ENCODE data around the gene MAP3K7. TPM values are rescaled to one million over a fixed set of nuclear protein-coding genes. Genes with fewer than 3 reads are reported as not detected.

The MAP3K7 gene
- total and polyA plus RNA-seq, 2 experiments from 2014 or later: 32.9 to 36.9 TPM

DNA sequence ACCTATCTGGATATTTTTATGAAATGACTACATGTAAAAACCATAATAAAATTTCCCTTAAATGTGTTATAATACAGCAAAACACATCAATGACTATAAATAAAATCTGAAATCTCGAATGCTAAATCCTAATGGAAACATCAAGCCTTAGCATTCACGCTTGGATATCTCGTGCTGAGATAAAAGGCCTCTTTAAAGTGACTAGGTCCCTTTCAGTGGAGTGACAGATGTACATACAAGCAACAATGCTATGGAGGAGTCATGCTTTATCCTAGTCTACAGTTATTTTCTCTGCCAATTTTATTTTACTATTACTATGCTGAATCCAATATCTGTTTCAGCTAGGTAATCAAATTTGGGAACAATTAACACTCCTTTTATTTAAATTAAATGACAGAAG lies 72.4 kb downstream of the MAP3K7 start:
- Histone ChIP-seq H3K4me3 (no peak overlapping the region), H3K4me2 (ENCODE audit: unreplicated experiment) (no peak overlapping the region), H4K20me1 (ENCODE audit: insufficient read depth) (no peaks in the 10 kb centered on the region), H3K4me1 (ENCODE audit: insufficient read depth) (no peaks in the 10 kb centered on the region), H3K27me3 (replicated peaks; ENCODE audit: insufficient read depth) (no peaks in the 10 kb centered on the region), H2AFZ (no peak overlapping the region), H3K9ac (no peak overlapping the region), H3K79me2 (ENCODE audit: insufficient read depth) (no peaks in the 10 kb centered on the region), H3K27ac (no peak overlapping the region), H3K9me2 (ENCODE audit: insufficient read depth) (no peaks in the 10 kb centered on the region), H3K9me3 (ENCODE audit: low read depth) (no peaks in the 10 kb centered on the region), H3K36me3 (ENCODE audit: low read depth) (peaks cover 69% of the 10 kb centered on the region), H3F3A (ENCODE audit: insufficient read depth) (no peaks in the 10 kb centered on the region)
- in situ Hi-C loops (cut with MboI): no loop called here
- 97 to 99% methylated on average over 3 of the region's 3 CpGs for WGBS, 2 experiments (ENCODE audit: low coverage in 1 of 2, low lambda C conversion rate in 2 of 2, missing lambda C conversion rate in 2 of 2)
- no peak for DNase-seq
- TF ChIP-seq EZH2 (IDR thresholded peaks at IDR 0.05; ENCODE audit: insufficient read depth, poor library complexity, severe bottlenecking): no peak
- no peak for TF ChIP-seq EZH2phosphoT487 (IDR thresholded peaks at IDR 0.05; ENCODE audit: insufficient read depth, low read depth)

DNA sequence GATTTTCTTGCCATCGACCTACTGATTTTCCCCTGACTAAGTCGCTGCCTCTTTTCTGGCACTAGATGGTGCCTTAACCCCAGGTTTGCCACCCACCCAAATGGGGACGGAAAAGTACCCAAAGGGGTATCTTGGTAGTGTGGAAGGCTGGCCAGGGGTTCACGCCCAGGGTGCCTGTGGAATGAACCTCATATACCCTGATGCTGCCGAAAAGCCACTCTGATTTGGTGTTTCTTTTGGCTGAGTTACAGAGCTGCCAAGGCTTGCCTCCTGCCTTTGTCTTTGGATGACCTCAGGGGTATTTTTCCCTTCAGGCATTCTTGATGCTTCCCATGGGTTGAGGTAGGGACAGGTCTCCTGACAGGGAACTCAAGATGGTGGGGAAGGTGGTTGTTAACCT lies 78.1 kb downstream of the MAP3K7 start:
- Histone ChIP-seq H3K9me2 (ENCODE audit: insufficient read depth) (no peaks in the 10 kb centered on the region), H3K9ac (no peak overlapping the region), H3K79me2 (ENCODE audit: insufficient read depth) (no peaks in the 10 kb centered on the region), H3K4me3 (no peak overlapping the region), H3K4me1 (ENCODE audit: insufficient read depth) (no peaks in the 10 kb centered on the region), H3K36me3 (ENCODE audit: low read depth) (0 out of 2 replicates have a peak, but pooled peaks cover 16% of the 10 kb centered on the region), H4K20me1 (ENCODE audit: insufficient read depth) (no peaks in the 10 kb centered on the region), H2AFZ (no peak overlapping the region), H3K9me3 (ENCODE audit: low read depth) (no peaks in the 10 kb centered on the region), H3F3A (ENCODE audit: insufficient read depth) (0 out of 2 replicates have a peak, but pooled peaks cover 3% of the 10 kb centered on the region), H3K27ac (no peak overlapping the region), H3K4me2 (ENCODE audit: unreplicated experiment) (no peak overlapping the region), H3K27me3 (replicated peaks; ENCODE audit: insufficient read depth) (no peaks in the 10 kb centered on the region)
- WGBS, 2 experiments (ENCODE audit: low coverage in 1 of 2, low lambda C conversion rate in 2 of 2, missing lambda C conversion rate in 2 of 2): 57 to 60% methylated on average over 5 of the region's 5 CpGs
- no peak for DNase-seq
- in situ Hi-C loops (cut with MboI): no loop called here
- no peak for TF ChIP-seq EZH2 (IDR thresholded peaks at IDR 0.05; ENCODE audit: insufficient read depth, poor library complexity, severe bottlenecking)
- no peak for TF ChIP-seq EZH2phosphoT487 (IDR thresholded peaks at IDR 0.05; ENCODE audit: insufficient read depth, low read depth)

DNA sequence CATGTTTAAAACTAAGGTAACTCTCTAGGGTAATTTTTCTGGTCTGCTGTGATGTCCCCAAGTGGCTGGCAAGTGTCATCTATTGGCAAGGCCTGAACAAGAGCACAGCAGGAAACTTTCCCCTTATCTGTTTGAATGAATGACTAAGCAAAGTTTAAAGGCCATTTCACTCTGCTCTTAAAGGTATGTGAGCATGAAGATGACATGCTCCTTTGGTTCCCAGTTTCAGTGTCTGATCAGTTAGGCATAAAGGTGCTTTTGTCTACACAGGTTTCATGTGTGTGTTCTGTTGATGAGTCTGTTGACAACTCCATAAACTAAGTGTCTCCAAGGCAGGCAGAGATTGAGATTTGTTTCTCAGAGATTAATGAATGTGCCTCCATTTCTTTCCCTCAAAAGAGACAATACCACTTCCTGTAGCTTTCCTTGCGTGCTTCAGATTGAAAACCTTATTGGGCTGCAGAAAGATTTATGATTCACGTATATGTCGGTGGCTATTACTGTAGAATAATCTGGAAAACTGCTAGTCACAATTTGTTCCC lies 83.9 kb downstream of the MAP3K7 start:
- H3K9ac ChIP-seq: no peak overlapping the region
- H3K79me2 ChIP-seq (ENCODE audit: insufficient read depth): no peaks in the 10 kb centered on the region
- H2AFZ ChIP-seq: no peak overlapping the region
- H3F3A ChIP-seq (ENCODE audit: insufficient read depth): 0 out of 2 replicates have a peak, but pooled peaks cover 3% of the 10 kb centered on the region
- no peaks in the 10 kb centered on the region for H3K9me2 ChIP-seq (ENCODE audit: insufficient read depth)
- in situ Hi-C loops (cut with MboI): no loop called here
- H3K9me3 ChIP-seq (ENCODE audit: low read depth): no peaks in the 10 kb centered on the region
- no peak overlapping the region for H3K27ac ChIP-seq
- TF ChIP-seq EZH2phosphoT487 (IDR thresholded peaks at IDR 0.05; ENCODE audit: insufficient read depth, low read depth): no peak
- TF ChIP-seq EZH2 (IDR thresholded peaks at IDR 0.05; ENCODE audit: insufficient read depth, poor library complexity, severe bottlenecking): no peak
- no peak for DNase-seq
- no peaks in the 10 kb centered on the region for H3K4me1 ChIP-seq (ENCODE audit: insufficient read depth)
- H4K20me1 ChIP-seq (ENCODE audit: insufficient read depth): no peaks in the 10 kb centered on the region
- H3K36me3 ChIP-seq (ENCODE audit: low read depth): no peaks in the 10 kb centered on the region
- no peak overlapping the region for H3K4me3 ChIP-seq
- H3K4me2 ChIP-seq (ENCODE audit: unreplicated experiment): no peak overlapping the region
- no peaks in the 10 kb centered on the region for H3K27me3 ChIP-seq (replicated peaks; ENCODE audit: insufficient read depth)
- 99 to 100% methylated on average over 3 of the region's 3 CpGs for WGBS, 2 experiments (ENCODE audit: low coverage in 1 of 2, low lambda C conversion rate in 2 of 2, missing lambda C conversion rate in 2 of 2)

DNA sequence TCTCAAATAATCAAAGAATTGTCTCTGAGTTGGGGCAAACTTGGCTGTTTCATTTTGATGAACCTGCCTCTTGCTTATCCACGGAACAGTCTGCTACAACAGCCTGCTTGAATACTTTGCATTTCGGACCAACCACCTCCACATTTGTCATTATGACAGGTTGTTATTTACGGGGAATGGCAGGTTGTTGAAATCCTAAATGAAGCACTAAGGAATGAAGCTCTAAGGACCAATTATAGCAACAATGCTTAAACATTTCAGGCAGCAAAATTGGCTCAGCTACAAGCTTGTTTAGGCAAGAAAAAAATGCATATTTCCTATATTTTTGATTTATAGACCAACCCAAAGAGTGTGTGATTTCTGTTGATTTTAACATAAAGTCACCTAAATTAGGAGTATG lies 84.5 kb downstream of the MAP3K7 start:
- no peak for TF ChIP-seq EZH2phosphoT487 (IDR thresholded peaks at IDR 0.05; ENCODE audit: insufficient read depth, low read depth)
- no peak for TF ChIP-seq EZH2 (IDR thresholded peaks at IDR 0.05; ENCODE audit: insufficient read depth, poor library complexity, severe bottlenecking)
- no peak for DNase-seq

More for the DNA sequence above, 84.5 kb downstream of the MAP3K7 start:
- in situ Hi-C loops (cut with MboI): no loop called here
- Histone ChIP-seq H2AFZ (no peak overlapping the region), H3K4me1 (ENCODE audit: insufficient read depth) (no peaks in the 10 kb centered on the region), H3K9ac (no peak overlapping the region), H3K27me3 (replicated peaks; ENCODE audit: insufficient read depth) (no peaks in the 10 kb centered on the region), H3K9me2 (ENCODE audit: insufficient read depth) (no peaks in the 10 kb centered on the region), H3K27ac (no peak overlapping the region), H4K20me1 (ENCODE audit: insufficient read depth) (no peaks in the 10 kb centered on the region), H3K9me3 (ENCODE audit: low read depth) (no peaks in the 10 kb centered on the region), H3K79me2 (ENCODE audit: insufficient read depth) (no peaks in the 10 kb centered on the region), H3K36me3 (ENCODE audit: low read depth) (no peaks in the 10 kb centered on the region), H3K4me2 (ENCODE audit: unreplicated experiment) (no peak overlapping the region), H3K4me3 (no peak overlapping the region), H3F3A (ENCODE audit: insufficient read depth) (0 out of 2 replicates have a peak, but pooled peaks cover 3% of the 10 kb centered on the region)
- 80 to 86% methylated on average over 3 of the region's 3 CpGs for WGBS, 2 experiments (ENCODE audit: low coverage in 1 of 2, low lambda C conversion rate in 2 of 2, missing lambda C conversion rate in 2 of 2)
